IMR-90 (cell line): Measurements from ENCODE around the gene ZBTB46.

ENCODE experiments used
- CEBPB ChIP-seq: IDR thresholded peaks from 2 replicates; pipeline ENCODE4 v1.6.1; 2012; ENCODE audit warnings: low read depth, low read length, improper control_type of control experiment
- POLR2A ChIP-seq: IDR thresholded peaks from 2 replicates; pipeline ENCODE4 v1.6.1; 2012; ENCODE audit warnings: mild to moderate bottlenecking, low read depth, low read length
- RAD21 ChIP-seq: IDR thresholded peaks from 2 replicates; pipeline ENCODE4 v1.6.1; 2012; ENCODE audit warnings: low read length, improper control_type of control experiment
- RCOR1 ChIP-seq: IDR thresholded peaks from 2 replicates; pipeline ENCODE4 v1.6.1; 2012; ENCODE audit warnings: mild to moderate bottlenecking, low read length, improper control_type of control experiment; ENCODE audit not compliant: insufficient replicate concordance
- SMC3 ChIP-seq: fragments of 150-350 bp; IDR thresholded peaks from 2 replicates; pipeline ENCODE4 v1.6.1; 2016; ENCODE audit warnings: low read depth, mild to moderate bottlenecking, antibody characterized with exemption, low read length, moderate library complexity
- TF ChIP-seq, protein P1 (sequence below): conservative IDR thresholded peaks from 2 replicates; pipeline ENCODE4 v1.5.1; 2012; ENCODE audit warnings: mild to moderate bottlenecking, low read depth, low read length, improper control_type of control experiment

DNA sequence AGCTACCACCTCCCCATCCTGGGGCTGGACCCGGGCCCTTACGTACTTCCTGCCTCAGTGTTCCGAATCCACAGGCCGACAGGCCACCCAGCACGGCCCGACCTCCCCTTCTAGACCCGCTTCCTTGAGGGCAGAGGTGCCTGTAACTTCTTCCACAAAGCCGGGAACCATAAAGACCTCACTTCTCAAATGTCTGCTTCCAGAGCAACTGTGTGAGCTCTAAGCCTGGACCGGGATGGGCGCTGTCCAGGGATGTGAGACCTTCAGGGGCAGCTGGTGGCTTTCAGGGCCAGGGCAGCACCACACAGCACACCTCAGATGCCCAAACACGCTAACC is 82.2 kb downstream of the ZBTB46 start:
- TF ChIP-seq, protein P1, sequence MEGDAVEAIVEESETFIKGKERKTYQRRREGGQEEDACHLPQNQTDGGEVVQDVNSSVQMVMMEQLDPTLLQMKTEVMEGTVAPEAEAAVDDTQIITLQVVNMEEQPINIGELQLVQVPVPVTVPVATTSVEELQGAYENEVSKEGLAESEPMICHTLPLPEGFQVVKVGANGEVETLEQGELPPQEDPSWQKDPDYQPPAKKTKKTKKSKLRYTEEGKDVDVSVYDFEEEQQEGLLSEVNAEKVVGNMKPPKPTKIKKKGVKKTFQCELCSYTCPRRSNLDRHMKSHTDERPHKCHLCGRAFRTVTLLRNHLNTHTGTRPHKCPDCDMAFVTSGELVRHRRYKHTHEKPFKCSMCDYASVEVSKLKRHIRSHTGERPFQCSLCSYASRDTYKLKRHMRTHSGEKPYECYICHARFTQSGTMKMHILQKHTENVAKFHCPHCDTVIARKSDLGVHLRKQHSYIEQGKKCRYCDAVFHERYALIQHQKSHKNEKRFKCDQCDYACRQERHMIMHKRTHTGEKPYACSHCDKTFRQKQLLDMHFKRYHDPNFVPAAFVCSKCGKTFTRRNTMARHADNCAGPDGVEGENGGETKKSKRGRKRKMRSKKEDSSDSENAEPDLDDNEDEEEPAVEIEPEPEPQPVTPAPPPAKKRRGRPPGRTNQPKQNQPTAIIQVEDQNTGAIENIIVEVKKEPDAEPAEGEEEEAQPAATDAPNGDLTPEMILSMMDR = no peak
- TF ChIP-seq RAD21 (no peak), POLR2A (no peak), SMC3 (no peak), CEBPB (no peak), RCOR1 (no peak)
